ENCODE measurements around the gene GUCY1A2. TPM values are rescaled to one million over a fixed set of nuclear protein-coding genes. Genes with fewer than 3 reads are reported as not detected.

The GUCY1A2 gene
- total RNA-seq, 4 donors from 2014 or later: 2.5 to 7.7 (median 4.4) TPM

DNA sequence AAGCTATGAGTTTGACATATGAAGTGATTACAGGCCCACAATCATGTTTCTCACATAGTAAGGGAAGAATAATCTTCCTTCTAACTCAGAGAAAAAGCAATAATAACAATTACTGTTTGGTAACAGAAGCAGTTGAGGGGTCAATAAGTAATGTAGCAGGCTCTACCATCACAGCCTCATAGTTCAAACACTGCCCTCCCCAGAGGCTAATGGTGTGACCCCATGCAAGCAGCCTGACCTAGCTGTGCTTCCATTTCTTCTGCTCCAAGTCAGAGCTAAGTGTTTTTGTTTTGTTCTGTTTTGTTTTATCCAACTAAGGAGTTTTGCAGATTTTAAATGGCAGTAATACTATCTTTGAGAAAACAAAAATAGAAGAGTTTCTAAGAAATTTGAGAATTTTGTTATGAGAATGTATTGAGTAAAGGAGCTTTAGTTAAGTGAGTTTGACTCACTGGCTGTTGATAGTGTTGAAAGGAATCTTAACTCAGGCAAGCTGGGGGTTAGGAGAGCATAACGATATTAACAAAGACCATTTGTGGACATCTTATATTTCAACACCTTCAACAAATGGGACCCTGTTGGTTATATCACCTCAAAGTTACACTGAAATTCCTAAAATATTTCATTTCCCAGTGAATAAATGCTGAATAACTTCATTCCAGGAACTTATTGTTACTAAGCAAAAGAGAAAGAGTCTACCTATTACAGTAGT lies 48.5 kb downstream of the GUCY1A2 start:
- no peak for DNase-seq (ENCODE audit: extremely low spot score)
- Histone ChIP-seq H3K36me3 (no peaks in the 10 kb centered on the region), H3K4me3 (no peak overlapping the region), H3K27ac (replicated peaks in 1 of 4) (no peak overlapping the region), H3K27me3 (no peaks in the 10 kb centered on the region), H3K9me3 (no peaks in the 10 kb centered on the region), H3K4me1 (no peaks in the 10 kb centered on the region)
- 69% methylated on average over 1 of the region's 1 CpG for WGBS
- intact Hi-C loops (cut with DNase I): no loop called here
- TF ChIP-seq, protein P1, sequence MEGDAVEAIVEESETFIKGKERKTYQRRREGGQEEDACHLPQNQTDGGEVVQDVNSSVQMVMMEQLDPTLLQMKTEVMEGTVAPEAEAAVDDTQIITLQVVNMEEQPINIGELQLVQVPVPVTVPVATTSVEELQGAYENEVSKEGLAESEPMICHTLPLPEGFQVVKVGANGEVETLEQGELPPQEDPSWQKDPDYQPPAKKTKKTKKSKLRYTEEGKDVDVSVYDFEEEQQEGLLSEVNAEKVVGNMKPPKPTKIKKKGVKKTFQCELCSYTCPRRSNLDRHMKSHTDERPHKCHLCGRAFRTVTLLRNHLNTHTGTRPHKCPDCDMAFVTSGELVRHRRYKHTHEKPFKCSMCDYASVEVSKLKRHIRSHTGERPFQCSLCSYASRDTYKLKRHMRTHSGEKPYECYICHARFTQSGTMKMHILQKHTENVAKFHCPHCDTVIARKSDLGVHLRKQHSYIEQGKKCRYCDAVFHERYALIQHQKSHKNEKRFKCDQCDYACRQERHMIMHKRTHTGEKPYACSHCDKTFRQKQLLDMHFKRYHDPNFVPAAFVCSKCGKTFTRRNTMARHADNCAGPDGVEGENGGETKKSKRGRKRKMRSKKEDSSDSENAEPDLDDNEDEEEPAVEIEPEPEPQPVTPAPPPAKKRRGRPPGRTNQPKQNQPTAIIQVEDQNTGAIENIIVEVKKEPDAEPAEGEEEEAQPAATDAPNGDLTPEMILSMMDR (IDR thresholded peaks at IDR 0.05): no peak
- no peak for TF ChIP-seq POLR2AphosphoS5 (IDR thresholded peaks at IDR 0.05)
- TF ChIP-seq POLR2A (IDR thresholded peaks at IDR 0.05; ENCODE audit: low read depth): no peak
- no peak for TF ChIP-seq EP300 (IDR thresholded peaks at IDR 0.05)

DNA sequence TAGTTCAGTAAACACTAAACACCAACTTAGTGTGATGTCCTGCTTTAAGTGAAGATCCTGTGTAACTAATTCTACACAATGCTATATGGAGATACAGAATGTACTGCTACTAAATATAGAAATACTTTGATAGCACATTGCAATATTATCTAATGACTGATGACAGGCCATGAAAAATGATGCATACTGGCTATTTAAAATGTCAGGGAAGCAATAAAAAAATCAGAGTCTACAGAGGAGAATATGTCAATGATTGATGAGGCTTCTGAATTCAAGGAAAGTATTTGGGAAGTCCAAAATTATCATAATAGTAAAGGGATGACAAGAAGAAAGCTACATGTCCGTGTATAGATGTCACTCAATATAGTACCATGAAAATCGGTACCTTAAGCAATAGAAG lies 55.3 kb downstream of the GUCY1A2 start:
- Histone ChIP-seq H3K36me3 (no peaks in the 10 kb centered on the region), H3K27ac (replicated peaks in 1 of 4) (no peak overlapping the region), H3K27me3 (no peaks in the 10 kb centered on the region), H3K9me3 (no peaks in the 10 kb centered on the region), H3K4me1 (peaks cover 0 to 7% (median 0%) of the 10 kb centered on the region in 4 donors), H3K4me3 (no peak overlapping the region)
- TF ChIP-seq POLR2A (IDR thresholded peaks at IDR 0.05; ENCODE audit: low read depth): no peak
- no peak for TF ChIP-seq POLR2AphosphoS5 (IDR thresholded peaks at IDR 0.05)
- TF ChIP-seq, protein P1 (IDR thresholded peaks at IDR 0.05): no peak
- TF ChIP-seq EP300 (IDR thresholded peaks at IDR 0.05): no peak
- 90% methylated on average over 2 of the region's 2 CpGs for WGBS
- intact Hi-C loops (cut with DNase I): no loop called here
- no peak for DNase-seq (ENCODE audit: extremely low spot score)

GRCh38 chr11:106961518-106961917 lies 56.8 kb downstream of the GUCY1A2 start:
- peaks cover 0 to 7% (median 0%) of the 10 kb centered on the region in 4 donors for H3K4me1 ChIP-seq
- TF ChIP-seq, protein P1 (IDR thresholded peaks at IDR 0.05): no peak
- TF ChIP-seq POLR2A (IDR thresholded peaks at IDR 0.05; ENCODE audit: low read depth) (no peak), POLR2AphosphoS5 (IDR thresholded peaks at IDR 0.05) (no peak), EP300 (IDR thresholded peaks at IDR 0.05) (no peak)
- no peak for DNase-seq (ENCODE audit: extremely low spot score)
- H3K27me3 ChIP-seq: peaks cover 0 to 5% (median 0%) of the 10 kb centered on the region in 4 donors
- intact Hi-C loops (cut with DNase I): no loop called here
- H3K27ac ChIP-seq (replicated peaks in 1 of 4): no peak overlapping the region
- WGBS: 30% methylated on average over 1 of the region's 1 CpG
- no peaks in the 10 kb centered on the region for H3K9me3 ChIP-seq
- no peak overlapping the region for H3K4me3 ChIP-seq
- H3K36me3 ChIP-seq: no peaks in the 10 kb centered on the region

GRCh38 chr11:106961048-106961447 lies 57.2 kb downstream of the GUCY1A2 start:
- Histone ChIP-seq H3K27ac (replicated peaks in 1 of 4) (no peak overlapping the region), H3K27me3 (peaks cover 0 to 5% (median 0%) of the 10 kb centered on the region in 4 donors), H3K4me1 (peaks cover 0 to 7% (median 0%) of the 10 kb centered on the region in 4 donors), H3K36me3 (no peaks in the 10 kb centered on the region), H3K4me3 (no peak overlapping the region), H3K9me3 (no peaks in the 10 kb centered on the region)
- intact Hi-C loops (cut with DNase I): no loop called here
- 0% methylated on average over 1 of the region's 1 CpG for WGBS
- TF ChIP-seq POLR2A (IDR thresholded peaks at IDR 0.05; ENCODE audit: low read depth) (no peak), POLR2AphosphoS5 (IDR thresholded peaks at IDR 0.05) (no peak), EP300 (IDR thresholded peaks at IDR 0.05) (no peak)
- TF ChIP-seq, protein P1 (IDR thresholded peaks at IDR 0.05): no peak
- DNase-seq (ENCODE audit: extremely low spot score): no peak
